Stimulated activated CD4-positive, alpha-beta T cell treated with anti-CD3 and anti-CD28 coated beads, Interleukin-15, amount 100 ng/mL, for 24 hours (primary cell): Measurements from ENCODE around the gene EXOSC2.
"Not testable (repeated sequence)": the region's sequence is repeated elsewhere in the genome, so short reads cannot be mapped to it uniquely, and the experiment has no call there.

Source experiments
- DNase-seq: peaks from one replicate; pipeline ENCODE4 v3.0.0-alpha.2; 2020

The EXOSC2 gene

DNA sequence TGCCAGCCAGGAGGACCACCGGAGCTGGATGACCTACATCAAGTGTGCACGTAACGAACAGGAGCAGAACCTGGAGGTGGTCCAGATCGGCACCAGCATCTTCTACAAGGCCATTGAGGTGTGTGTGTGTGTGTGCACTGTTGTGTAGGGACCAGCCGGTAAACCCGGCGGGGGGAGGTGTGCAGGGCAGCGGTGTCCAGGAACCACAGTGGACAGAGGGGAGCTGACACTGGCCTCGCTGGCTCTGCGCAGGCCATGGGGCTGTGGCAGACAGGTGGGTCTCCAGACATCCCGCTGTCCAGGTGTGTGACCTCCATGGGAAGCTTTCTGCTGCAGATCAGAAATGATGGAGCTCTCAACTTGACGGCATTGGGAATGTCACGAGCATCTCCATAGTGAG, 25.4 kb upstream of the EXOSC2 start:
- DNase-seq = no peak

GRCh38 chr9:130668659-130669058, 24.9 kb upstream of the EXOSC2 start:
- no peak for DNase-seq

- no peak for DNase-seq
Measured at GRCh38 chr9:130669965-130670364, 23.6 kb upstream of the EXOSC2 start.

DNA sequence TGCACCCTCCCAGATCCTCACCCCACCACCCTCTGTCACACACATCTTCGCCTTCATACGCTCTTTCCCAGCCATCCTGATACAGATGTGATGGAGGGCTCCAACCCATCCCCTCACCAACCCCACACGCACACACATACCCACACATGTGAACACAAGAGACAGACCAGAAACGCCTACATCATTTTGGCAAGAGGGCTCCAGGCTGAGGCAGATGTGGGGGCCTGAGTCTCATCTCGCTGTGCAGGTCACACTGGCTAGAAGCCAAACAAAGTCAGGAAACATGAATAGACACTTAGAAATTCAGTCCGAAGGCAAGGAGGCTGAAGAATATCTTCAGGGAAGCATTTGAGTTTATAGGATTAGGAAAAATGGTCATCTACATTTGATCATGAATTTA, 22.9 kb upstream of the EXOSC2 start:
- no peak for DNase-seq

DNA sequence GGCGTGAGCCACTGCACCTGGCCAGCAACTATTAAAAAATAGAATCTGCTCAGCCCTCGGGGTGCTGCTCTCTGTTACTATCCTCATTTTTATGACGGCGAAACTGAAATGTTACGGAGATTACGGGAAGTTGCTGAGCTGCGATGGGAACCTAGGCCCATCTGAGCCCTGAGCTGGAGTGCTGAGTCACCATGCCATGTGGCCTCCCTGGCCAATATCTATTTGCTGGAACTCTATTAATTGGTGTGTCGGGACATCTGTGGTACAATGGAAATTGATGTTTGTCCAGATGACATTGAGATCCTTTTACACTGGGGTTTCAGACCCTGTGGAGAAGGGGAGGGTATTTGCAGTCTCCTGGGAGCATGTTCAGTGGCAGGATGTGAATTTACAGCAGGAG, 21.1 kb upstream of the EXOSC2 start:
- no peak for DNase-seq

DNA sequence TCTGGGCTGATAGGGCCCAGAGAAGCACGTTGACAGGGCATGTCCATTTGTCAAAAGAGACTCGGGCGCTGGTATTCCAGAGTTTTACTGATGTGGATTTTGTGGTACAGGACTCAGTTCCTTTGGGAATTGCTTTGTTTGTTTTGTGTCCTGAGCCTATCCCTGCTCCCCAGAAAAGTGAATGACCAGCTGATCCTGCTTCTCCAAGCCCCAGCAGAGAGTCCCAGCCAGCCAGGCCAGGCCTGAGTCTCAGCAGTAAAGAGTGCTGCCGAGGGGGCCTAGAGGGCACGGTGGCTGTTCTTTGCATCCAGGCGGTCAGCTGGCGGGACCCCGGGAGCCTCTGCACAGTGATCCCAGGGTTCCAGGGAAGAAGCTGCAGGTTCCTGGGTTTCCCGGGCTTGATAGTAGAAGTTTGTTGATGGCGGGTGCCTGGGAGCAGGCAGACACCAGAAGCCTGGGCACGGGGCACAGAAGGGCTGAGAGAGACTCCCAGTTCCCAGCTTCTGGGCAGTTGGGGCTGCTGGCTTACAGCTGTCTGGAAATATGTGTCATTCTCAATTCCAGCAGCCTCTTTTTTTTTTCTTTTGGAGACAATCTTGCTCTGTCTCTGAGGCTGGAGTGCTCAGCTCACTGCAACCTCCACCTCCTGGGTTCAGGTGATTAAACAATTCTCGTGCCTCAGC, 20.5 kb upstream of the EXOSC2 start:
- no peak for DNase-seq

- DNase-seq = no peak
Measured at GRCh38 chr9:130675396-130675795, 18.2 kb upstream of the EXOSC2 start.

DNA sequence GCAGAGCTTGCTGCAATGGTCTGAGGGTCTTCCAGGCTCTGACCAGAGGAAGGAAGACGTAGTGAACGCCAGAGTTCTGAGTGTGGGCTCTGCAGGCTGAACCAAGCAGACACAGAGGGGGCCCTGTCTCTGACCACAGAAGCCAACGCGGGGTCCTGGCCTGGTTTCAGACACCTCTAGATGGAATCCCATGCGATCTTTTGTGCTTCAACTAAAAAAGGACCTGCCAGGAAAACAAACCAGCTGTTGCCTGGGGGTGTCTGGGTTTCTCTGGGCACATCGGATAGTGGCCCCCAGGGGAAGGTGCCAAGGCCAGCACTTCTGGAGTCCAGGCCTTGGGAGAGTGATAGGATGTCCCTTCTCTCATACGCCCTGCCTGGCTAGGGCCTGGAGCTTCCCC, 16.3 kb upstream of the EXOSC2 start:
- no peak for DNase-seq

- peak; percentile 84 for DNase-seq
Measured at GRCh38 chr9:130680836-130681768, 12.5 kb upstream of the EXOSC2 start.

GRCh38 chr9:130681769-130682420, 11.7 kb upstream of the EXOSC2 start:
- peak; percentile 44 for DNase-seq

GRCh38 chr9:130682421-130683121, 11.0 kb upstream of the EXOSC2 start:
- peak; percentile 75 for DNase-seq

- DNase-seq = no peak
Measured at GRCh38 chr9:130685104-130685503, 8.5 kb upstream of the EXOSC2 start.

- DNase-seq = not testable (repeated sequence)
Measured at GRCh38 chr9:130685945-130686344, 7.6 kb upstream of the EXOSC2 start.

DNA sequence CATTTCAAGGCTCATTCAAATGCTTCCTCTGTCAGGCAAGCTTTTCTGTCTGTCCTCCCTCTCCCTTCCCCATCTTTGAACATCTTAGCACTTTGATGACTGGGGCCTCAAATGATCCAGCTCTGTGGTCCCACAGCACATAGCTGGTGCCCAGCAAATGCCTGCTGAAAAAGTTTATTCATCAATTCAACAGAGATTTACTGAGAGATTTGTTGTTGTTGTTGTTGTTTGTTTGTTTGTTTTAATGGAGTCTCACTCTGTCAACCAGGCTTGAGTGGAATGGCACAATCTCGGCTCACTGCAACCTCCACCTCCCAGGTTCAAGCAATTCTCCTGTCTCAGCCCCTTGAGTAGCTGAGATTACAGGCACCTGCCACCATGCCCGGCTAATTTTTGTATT, 6.0 kb upstream of the EXOSC2 start:
- no peak for DNase-seq

DNA sequence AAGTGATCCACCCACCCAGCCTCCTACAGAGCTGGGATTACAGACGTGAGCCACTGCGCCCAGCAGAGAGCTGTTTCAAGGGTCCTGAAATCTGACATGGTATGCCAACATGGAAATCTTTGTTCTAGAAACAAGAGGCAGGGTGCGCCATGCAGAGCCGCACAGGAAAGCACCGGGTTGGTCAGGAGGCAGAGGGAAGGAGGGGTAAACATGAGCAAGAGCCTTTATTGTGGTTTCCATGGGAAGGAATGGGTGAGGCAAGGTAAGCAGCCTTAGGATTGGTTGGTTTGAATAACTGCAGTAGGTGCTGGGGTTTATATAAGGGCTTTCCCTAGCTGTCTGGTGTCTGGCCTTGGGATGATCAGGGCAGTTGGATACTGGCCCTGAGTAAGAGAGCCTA, 5.5 kb upstream of the EXOSC2 start:
- no peak for DNase-seq

DNA sequence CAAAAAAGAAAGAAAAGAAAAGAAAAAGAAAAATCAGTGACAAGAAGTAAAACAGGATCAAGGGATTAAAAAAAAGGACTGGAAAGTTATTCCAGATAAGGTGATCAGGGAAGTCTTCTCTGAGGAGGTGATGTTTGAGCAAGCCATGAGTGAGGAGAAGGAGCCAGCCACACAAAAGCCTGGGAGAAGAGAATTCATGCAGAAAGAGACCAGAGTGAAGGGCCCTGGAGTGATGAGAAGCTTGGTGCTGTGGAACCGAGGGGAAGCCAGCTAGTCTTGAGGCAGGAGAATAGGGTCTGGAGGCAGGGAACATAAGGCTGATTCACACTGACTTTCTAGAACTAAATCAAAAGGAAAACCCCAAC, 4.0 kb upstream of the EXOSC2 start:
- no peak for DNase-seq

DNA sequence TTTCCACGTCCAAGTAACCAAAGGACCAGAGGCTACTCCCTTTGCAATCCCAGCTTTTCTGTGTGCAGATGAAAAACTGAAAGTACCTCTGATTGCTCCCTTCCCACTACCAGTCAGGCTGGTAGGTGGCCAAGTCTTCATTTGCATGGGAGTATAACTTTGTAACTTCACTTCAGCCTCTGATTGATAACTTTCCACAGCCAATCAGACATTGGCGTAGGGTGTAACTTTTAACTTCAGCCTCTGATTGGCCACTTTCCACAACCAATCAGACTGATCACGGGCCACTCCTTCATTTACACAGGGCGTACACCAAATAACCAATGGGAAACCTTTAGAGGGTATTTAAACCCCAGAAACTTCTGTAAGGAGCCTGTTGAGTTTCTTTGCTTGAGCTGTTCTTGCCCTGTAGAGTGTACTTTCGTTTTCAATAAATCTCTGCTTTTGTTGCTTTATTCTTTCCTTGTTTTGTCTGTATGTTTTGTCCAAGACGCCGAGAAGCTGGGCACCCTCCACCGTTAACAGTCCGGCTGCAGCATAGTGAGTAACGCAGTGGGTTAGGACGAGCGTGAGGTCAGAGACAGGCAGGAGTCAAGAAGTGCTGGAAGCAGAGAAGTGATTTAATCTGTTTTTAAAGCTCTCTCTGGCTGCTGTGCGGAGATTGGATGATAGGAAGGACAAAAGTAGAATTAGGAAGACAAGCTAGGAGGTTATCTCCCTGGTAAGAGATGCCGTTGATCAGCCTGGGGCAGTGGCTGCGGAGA, 3.5 kb upstream of the EXOSC2 start:
- no peak for DNase-seq

- DNase-seq = peak; percentile 32
Measured at GRCh38 chr9:130692321-130692720, 1.3 kb upstream of the EXOSC2 start.

- DNase-seq = no peak
Measured at GRCh38 chr9:130693101-130693425, 517 bp upstream of the EXOSC2 start.

DNA sequence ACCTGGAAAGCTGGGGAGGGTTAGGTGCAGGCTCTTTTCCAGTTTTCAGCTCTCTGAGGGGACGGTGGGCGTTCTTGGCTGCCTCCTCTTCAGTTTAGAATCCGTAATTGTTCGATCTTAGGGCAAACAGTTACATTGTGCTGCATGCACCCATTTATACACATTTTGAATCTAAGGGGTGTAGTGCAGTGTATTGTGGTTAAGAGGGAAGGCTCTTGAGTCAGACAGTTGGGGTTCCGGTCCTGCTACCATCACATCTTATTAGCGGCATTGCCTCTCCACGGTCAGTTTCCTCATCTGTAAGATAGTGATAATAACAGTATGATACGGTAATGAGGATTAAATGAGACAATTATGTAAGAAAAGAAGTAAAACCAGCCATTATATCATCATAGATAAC, 625 bp downstream of the EXOSC2 start:
- DNase-seq = no peak

DNA sequence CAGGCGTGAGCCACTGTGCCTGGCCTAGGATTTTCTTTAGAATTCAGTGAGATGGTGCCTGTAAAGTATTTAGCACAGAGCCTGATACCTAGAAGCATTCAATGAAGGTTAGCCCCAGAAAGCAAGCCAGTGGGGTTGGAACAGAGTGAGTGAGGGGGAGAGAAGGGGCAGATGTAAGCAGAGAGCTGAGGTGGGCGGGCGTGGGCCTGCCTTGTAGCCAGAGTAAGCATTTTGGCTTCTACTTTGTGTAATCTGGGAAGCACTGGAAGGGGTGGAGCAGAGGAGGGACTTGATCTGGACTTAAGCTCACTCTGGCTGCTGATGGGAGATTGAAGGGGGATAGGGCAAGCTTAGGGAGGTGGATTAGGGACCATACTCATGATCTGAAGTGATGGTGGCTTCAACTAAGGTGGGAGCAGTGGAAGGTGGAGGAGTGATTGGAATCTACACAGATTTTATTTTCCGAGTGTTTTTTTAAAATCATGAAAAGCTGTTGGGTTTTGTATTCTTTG, 2.6 kb downstream of the EXOSC2 start:
- no peak for DNase-seq

GRCh38 chr9:130696996-130697395, 3.4 kb downstream of the EXOSC2 start:
- DNase-seq = no peak
